IMR-90 (cell line): ENCODE results near the gene CIRBP. TPM values are rescaled to one million over a fixed set of nuclear protein-coding genes. Genes with fewer than 3 reads are reported as not detected.

Experiments used
- ATAC-seq: fragments of 200-7000 bp; cut with Tn5 transposase; 2 replicates; pipeline ENCODE4 v1.9.1; 2020; ENCODE audit warnings: low read depth, mild to moderate bottlenecking, moderate library complexity
- BruUV-seq: library from RNA; stranded (reverse); fragments of 400-500 nt; replicated peaks from 2 replicates; lab custom pipeline; 2021; lab: Mats Ljungman, UMichigan
- CTCF ChIA-PET: fragments of 300-600 bp; formaldehyde crosslinking; extraction: SDS; loops from one replicate; lab custom pipeline; 2021; ENCODE audit warnings: antibody characterized with exemption; lab: Yijun Ruan, JAX
- POLR2A ChIA-PET: fragments of 300-600 bp; sonication (Branson Sonifier 250); formaldehyde crosslinking; loops from one replicate; lab custom pipeline; 2022; ENCODE audit warnings: antibody characterized with exemption; ENCODE audit not compliant: unreplicated experiment; lab: Charles Lee
- DNase-seq: peaks from one replicate; pipeline ENCODE4 v3.0.0; 2013
- H2AFZ ChIP-seq: replicated peaks from 2 replicates; pipeline ENCODE3; 2013; ENCODE audit warnings: low read length, mild to moderate bottlenecking; ENCODE audit not compliant: poor library complexity
- H2AK5ac ChIP-seq: 2 replicates; pipeline ENCODE4 v1.6.1; 2013; ENCODE audit warnings: low read depth, low read length, inconsistent platforms
- H2AK9ac ChIP-seq: replicated peaks from 2 replicates; pipeline ENCODE3; 2013; ENCODE audit warnings: mild to moderate bottlenecking, low read depth, low read length, moderate library complexity; ENCODE audit not compliant: poor library complexity
- H2BK120ac ChIP-seq: 2 replicates; pipeline ENCODE4 v1.6.1; 2013; ENCODE audit warnings: low read depth, low read length, inconsistent platforms
- H2BK15ac ChIP-seq: 3 replicates; pipeline ENCODE4 v1.6.1; 2013; ENCODE audit warnings: low read depth, low read length, inconsistent platforms
- H2BK20ac ChIP-seq: 2 replicates; pipeline ENCODE4 v1.6.1; 2013; ENCODE audit warnings: low read depth, mild to moderate bottlenecking, inconsistent platforms, low read length, moderate library complexity
- H2BK5ac ChIP-seq: 2 replicates; pipeline ENCODE4 v1.6.1; 2013; ENCODE audit warnings: mild to moderate bottlenecking, low read depth, low read length, inconsistent platforms; ENCODE audit not compliant: poor library complexity, severe bottlenecking
- H3K14ac ChIP-seq: replicated peaks from 2 replicates; pipeline ENCODE4 v1.6.1; 2013; ENCODE audit warnings: low read depth, low read length, inconsistent platforms
- H3K18ac ChIP-seq: 2 replicates; pipeline ENCODE4 v1.6.1; 2013; ENCODE audit warnings: low read depth, low read length, control low read depth
- H3K23ac ChIP-seq: 2 replicates; pipeline ENCODE4 v1.6.1; 2013; ENCODE audit warnings: low read depth, low read length, inconsistent platforms
- H3K27ac ChIP-seq: 2 replicates; pipeline ENCODE4 v1.5.1; 2013; ENCODE audit warnings: mild to moderate bottlenecking, control low read depth, low read length; ENCODE audit not compliant: insufficient read depth
- H3K27me3 ChIP-seq: 2 replicates; pipeline ENCODE4 v1.6.1; 2013; ENCODE audit warnings: low read length; ENCODE audit not compliant: control insufficient read depth, insufficient read depth
- H3K36me3 ChIP-seq: 2 replicates; pipeline ENCODE4 v1.6.1; 2013; ENCODE audit warnings: low read length, mixed read lengths; ENCODE audit not compliant: control insufficient read depth, insufficient read depth
- H3K4ac ChIP-seq: 2 replicates; pipeline ENCODE4 v1.6.1; 2013; ENCODE audit warnings: low read depth, low read length, inconsistent platforms
- H3K4me1 ChIP-seq: 2 replicates; pipeline ENCODE4 v1.6.1; 2013; ENCODE audit warnings: low read length, mixed read lengths; ENCODE audit not compliant: control insufficient read depth, insufficient read depth
- H3K4me2 ChIP-seq: 2 replicates; pipeline ENCODE4 v1.6.1; 2013; ENCODE audit warnings: low read depth, mild to moderate bottlenecking, control low read depth, low read length, moderate library complexity
- H3K4me3 ChIP-seq: 2 replicates; pipeline ENCODE4 v1.5.1; 2013; ENCODE audit warnings: low read depth, mild to moderate bottlenecking, control low read depth, low read length, moderate library complexity; ENCODE audit not compliant: insufficient read depth
- H3K56ac ChIP-seq: 2 replicates; pipeline ENCODE4 v1.6.1; 2013; ENCODE audit warnings: low read length, inconsistent platforms; ENCODE audit not compliant: insufficient read depth; ENCODE audit errors: extremely low read depth
- H3K79me1 ChIP-seq, 2 experiments: 2 replicates each; pipeline ENCODE4 v1.6.1; 2013; ENCODE audit warnings: low read length in 2 of 2, inconsistent platforms in 1 of 2, low read depth in 1 of 2
- H3K9ac ChIP-seq: 2 replicates; pipeline ENCODE4 v1.6.1; 2013; ENCODE audit warnings: low read depth, low read length, control low read depth
- H3K9me1 ChIP-seq: 2 replicates; pipeline ENCODE4 v1.6.1; 2013; ENCODE audit warnings: low read length, inconsistent platforms; ENCODE audit not compliant: insufficient read depth
- H3K9me3 ChIP-seq: 2 replicates; pipeline ENCODE4 v1.6.1; 2013; ENCODE audit warnings: low read length; ENCODE audit not compliant: control insufficient read depth, insufficient read depth
- H4K20me1 ChIP-seq: 2 replicates; pipeline ENCODE4 v1.6.1; 2013; ENCODE audit warnings: low read length, inconsistent platforms; ENCODE audit not compliant: insufficient read depth
- H4K5ac ChIP-seq: 2 replicates; pipeline ENCODE4 v1.6.1; 2013; ENCODE audit warnings: mild to moderate bottlenecking, low read depth, low read length, control low read depth
- H4K8ac ChIP-seq, 2 experiments: 2 replicates each; pipeline ENCODE4 v1.6.1; 2013; ENCODE audit warnings: low read depth in 2 of 2, low read length in 2 of 2, control low read depth in 1 of 2, inconsistent platforms in 1 of 2
- H4K91ac ChIP-seq: 2 replicates; pipeline ENCODE4 v1.6.1; 2013; ENCODE audit warnings: low read depth, low read length, inconsistent platforms; ENCODE audit not compliant: insufficient read depth
- BHLHE40 ChIP-seq: fragments of 150-350 bp; IDR thresholded peaks from 2 replicates; pipeline ENCODE4 v1.6.1; 2016; ENCODE audit warnings: mild to moderate bottlenecking, low read depth, low read length
- CEBPB ChIP-seq: IDR thresholded peaks from 2 replicates; pipeline ENCODE4 v1.6.1; 2012; ENCODE audit warnings: low read depth, low read length, improper control_type of control experiment
- CHD1 ChIP-seq: IDR thresholded peaks from 2 replicates; pipeline ENCODE4 v1.6.1; 2012; ENCODE audit warnings: low read depth, low read length, improper control_type of control experiment
- CTCF ChIP-seq: conservative IDR thresholded peaks from 2 replicates; pipeline ENCODE4 v1.5.1; 2012; ENCODE audit warnings: mild to moderate bottlenecking, low read depth, low read length, improper control_type of control experiment
- ELK1 ChIP-seq: fragments of 150-350 bp; IDR thresholded peaks from 2 replicates; pipeline ENCODE4 v1.6.1; 2016; ENCODE audit warnings: low read depth, mild to moderate bottlenecking, low read length, moderate library complexity, borderline replicate concordance
- FOS ChIP-seq: fragments of 150-350 bp; IDR thresholded peaks from 2 replicates; pipeline ENCODE4 v1.6.1; 2016; ENCODE audit warnings: low read depth, low read length
- MAFK ChIP-seq: IDR thresholded peaks from 2 replicates; pipeline ENCODE4 v1.6.1; 2012; ENCODE audit warnings: low read depth, low read length, improper control_type of control experiment
- MAZ ChIP-seq: IDR thresholded peaks from 2 replicates; pipeline ENCODE4 v1.6.1; 2012; ENCODE audit warnings: low read depth, mild to moderate bottlenecking, low read length, improper control_type of control experiment, moderate library complexity, borderline replicate concordance
- MXI1 ChIP-seq: IDR thresholded peaks from 2 replicates; pipeline ENCODE4 v1.6.1; 2012; ENCODE audit warnings: low read depth, mild to moderate bottlenecking, low read length, moderate library complexity, borderline replicate concordance
- NFE2L2 ChIP-seq: fragments of 150-350 bp; IDR thresholded peaks from 2 replicates; pipeline ENCODE4 v1.6.1; 2016; ENCODE audit warnings: low read depth, mild to moderate bottlenecking, low read length
- POLR2A ChIP-seq: IDR thresholded peaks from 2 replicates; pipeline ENCODE4 v1.6.1; 2012; ENCODE audit warnings: mild to moderate bottlenecking, low read depth, low read length
- RAD21 ChIP-seq: IDR thresholded peaks from 2 replicates; pipeline ENCODE4 v1.6.1; 2012; ENCODE audit warnings: low read length, improper control_type of control experiment
- RCOR1 ChIP-seq: IDR thresholded peaks from 2 replicates; pipeline ENCODE4 v1.6.1; 2012; ENCODE audit warnings: mild to moderate bottlenecking, low read length, improper control_type of control experiment; ENCODE audit not compliant: insufficient replicate concordance
- RFX5 ChIP-seq: IDR thresholded peaks from 2 replicates; pipeline ENCODE4 v1.8.0; 2012; ENCODE audit warnings: low read depth, mild to moderate bottlenecking, low read length, moderate library complexity
- SMC3 ChIP-seq: fragments of 150-350 bp; IDR thresholded peaks from 2 replicates; pipeline ENCODE4 v1.6.1; 2016; ENCODE audit warnings: low read depth, mild to moderate bottlenecking, antibody characterized with exemption, low read length, moderate library complexity
- USF2 ChIP-seq: fragments of 150-350 bp; IDR thresholded peaks from 2 replicates; pipeline ENCODE4 v1.6.1; 2017; ENCODE audit warnings: mild to moderate bottlenecking, antibody characterized with exemption, low read length, low read depth
- WGBS, 2 experiments: methylation state at CpG; one replicate each; pipeline versions ENCODE4 v1.1.5 to v1.1.7; 2013; ENCODE audit warnings: missing lambda C conversion rate in 2 of 2; ENCODE audit not compliant: insufficient read length in 1 of 2; ENCODE audit errors: extremely low coverage in 2 of 2; 5-methylcytosine and 5-hydroxymethylcytosine counted together
- dilution Hi-C: fragments of 300-500 bp; cut with HindIII; formaldehyde crosslinking; loops from one replicate; pipeline ENCODE4 v1.14.3; 2018; ENCODE audit warnings: low sequenced_read_pairs; ENCODE audit not compliant: unreplicated experiment
- in situ Hi-C: fragments of 300-500 bp; cut with MboI; formaldehyde crosslinking; loops from 3 replicates; pipeline ENCODE4 v1.14.3; 2019; ENCODE audit warnings: low sequenced_read_pairs, inconsistent platforms, mixed read lengths
- intact Hi-C: fragments of 100-400 bp; cut with micrococcal nuclease; formaldehyde crosslinking; loops from 2 replicates; pipeline ENCODE4 v1.10.0; 2022
- polyA plus RNA-seq, 3 experiments: library from polyadenylated mRNA; depleted of rRNA; stranded (reverse); fragments of >200 nt; gene quantifications; 2 replicates each; pipeline ENCODE4 v1.2.3, GENCODE V29; 2012; ENCODE audit warnings: low replicate concordance in 1 of 3
- total RNA-seq: library from RNA; depleted of rRNA; stranded (reverse); fragments of >200 nt; gene quantifications from 2 replicates; pipeline ENCODE4 v1.2.3, GENCODE V29; 2012

Gene CIRBP
- total and polyA plus RNA-seq, 2 of the 4 experiments (the other 2 are of a cell fraction): 299 to 542 TPM

- Histone ChIP-seq H2AFZ (peak overlapping the region; percentile 92), H3K79me1 (peaks cover 0 to 46% of the 10 kb centered on the region in 2 experiments; a peak in 2 of 4 replicates), H4K8ac (peak overlapping the region in 1 of 2 experiments; percentile 11; a peak in 1 of 4 replicates), H3K9me1 (no peaks in the 10 kb centered on the region), H3K36me3 (peaks cover 21% of the 10 kb centered on the region), H3K27me3 (no peaks in the 10 kb centered on the region), H2BK15ac (peak overlapping the region; percentile 30; the same call in 1 of the 3 replicates), H3K23ac (0 out of 2 replicates have a peak overlapping the region, but pooled peaks have one; percentile 75), H3K4me1 (peaks cover 14% of the 10 kb centered on the region), H3K14ac (no peak overlapping the region; the same call in 1 of the 2 replicates), H3K18ac (no peak overlapping the region), H3K9ac (no peak overlapping the region), H2AK9ac (peak overlapping the region; percentile 97), H2BK120ac (peak overlapping the region; percentile 76; the same call in 1 of the 2 replicates), H4K20me1 (peaks cover 50% of the 10 kb centered on the region), H3K56ac (peak overlapping the region; percentile 37; the same call in 1 of the 2 replicates), H2BK5ac (peak overlapping the region; percentile 93), H3K9me3 (no peaks in the 10 kb centered on the region), H2BK20ac (peak overlapping the region; percentile 25; the same call in 1 of the 2 replicates), H4K91ac (0 out of 2 replicates have a peak overlapping the region, but pooled peaks have one; percentile 10), H3K27ac (peak overlapping the region; percentile 97), H4K5ac (no peak overlapping the region), H3K4me2 (peak overlapping the region; percentile 89), H3K4me3 (peak overlapping the region; percentile 54), H3K4ac (peak overlapping the region; percentile 90), H2AK5ac (peak overlapping the region; percentile 32)
- BruUV-seq: no TSS peak
- CTCF ChIA-PET: no interaction called here
- WGBS, 2 experiments: 48% methylated on average over 3 of the region's 8 CpGs; no CpG with 5 or more reads in 1 of the 2 experiments
- in situ Hi-C loops (no loop called here), dilution Hi-C loops (no loop called here), intact Hi-C loops (loop anchor here (1.0 kb wide), 1 partner anchor 19 kb away; no protein-coding TSS in a partner anchor)
- no peak for TF ChIP-seq MAZ
- no peak for TF ChIP-seq MXI1
- TF ChIP-seq MAFK: no peak
- no peak for TF ChIP-seq BHLHE40
- TF ChIP-seq FOS: no peak
- no peak for TF ChIP-seq CTCF
- no peak for TF ChIP-seq SMC3
- no peak for TF ChIP-seq POLR2A
- no peak for TF ChIP-seq NFE2L2
- no peak for TF ChIP-seq ELK1
- no peak for TF ChIP-seq RCOR1
- TF ChIP-seq RFX5: no peak
- no peak for TF ChIP-seq CEBPB
- TF ChIP-seq USF2: no peak
- no peak for TF ChIP-seq CHD1
- no peak for TF ChIP-seq RAD21
- POLR2A ChIA-PET: no interaction called here
- no peak for DNase-seq
- no peak for ATAC-seq
Measured at GRCh38 chr19:1247748-1248138, 21.4 kb upstream of the CIRBP start.
